Measurements from ENCODE around the gene MMS22L. TPM values are rescaled to one million over a fixed set of nuclear protein-coding genes. Genes with fewer than 3 reads are reported as not detected.

Gene MMS22L
- total RNA-seq, 1 experiment from 2014 or later, result 52.8 TPM

- no peak for TF ChIP-seq CTCF (conservative IDR thresholded peaks at IDR 0.05)
- no peak for DNase-seq
- no peaks in the 10 kb centered on the region for H3K79me1 ChIP-seq (ENCODE audit: insufficient read depth, low read depth, low read length, poor library complexity, severe bottlenecking)
Measured at GRCh38 chr6:97151601-97152000, 131.4 kb downstream of the MMS22L start.

More at GRCh38 chr6:97151601-97152000, 131.4 kb downstream of the MMS22L start:
- Histone ChIP-seq H3K27me3 (ENCODE audit: insufficient read depth, low read length) (no peaks in the 10 kb centered on the region), H2AK5ac (ENCODE audit: insufficient read length, low read length) (no peak overlapping the region), H4K91ac (ENCODE audit: insufficient read length, low read depth, low read length) (no peak overlapping the region), H4K5ac (ENCODE audit: insufficient read length, low read depth, low read length) (no peak overlapping the region), H3K56ac (ENCODE audit: insufficient read length, low read depth, low read length) (no peak overlapping the region), H4K8ac (replicated peaks; ENCODE audit: insufficient read length, low read depth, low read length) (no peak overlapping the region), H3K79me2 (ENCODE audit: insufficient read depth, low read length) (no peaks in the 10 kb centered on the region), H3K23ac (ENCODE audit: insufficient read length, low read depth, low read length) (no peak overlapping the region), H3K4ac (ENCODE audit: low read depth, low read length) (no peak overlapping the region), H3K14ac (ENCODE audit: insufficient read depth, low read length) (no peak overlapping the region), H3K18ac (ENCODE audit: insufficient read length, low read depth, low read length) (no peak overlapping the region), H2BK20ac (ENCODE audit: low read depth, low read length, poor library complexity, severe bottlenecking) (no peak overlapping the region), H2BK15ac (ENCODE audit: low read depth, low read length) (no peak overlapping the region), H2BK120ac (ENCODE audit: low read depth, low read length, poor library complexity, severe bottlenecking) (no peak overlapping the region), H3T11ph (ENCODE audit: low read length) (no peak overlapping the region), H3K27ac (ENCODE audit: insufficient read length, low read depth, low read length) (no peak overlapping the region), H2AFZ (ENCODE audit: low read length) (no peak overlapping the region), H3K9ac (ENCODE audit: extremely low read depth, insufficient read length, low read length) (no peak overlapping the region), H4K20me1 (ENCODE audit: control insufficient read depth, insufficient read depth, insufficient read length) (no peaks in the 10 kb centered on the region), H2BK12ac (ENCODE audit: insufficient read length, low read depth, low read length) (no peak overlapping the region), H2BK5ac (ENCODE audit: insufficient read length, low read length) (no peak overlapping the region), H3K23me2 (ENCODE audit: insufficient read length, low read depth, low read length, poor library complexity, severe bottlenecking) (no peaks in the 10 kb centered on the region), H3K9me3 (ENCODE audit: control insufficient read depth, low read depth, low read length) (no peaks in the 10 kb centered on the region), H3K4me1 (ENCODE audit: insufficient read depth, low read length) (no peaks in the 10 kb centered on the region), H3K4me2 (ENCODE audit: insufficient read depth, insufficient read length, low read length) (no peak overlapping the region)
- H3K4me1 Mint-ChIP-seq, result no peaks in the 10 kb centered on the region
- H3K27ac Mint-ChIP-seq, result no peak overlapping the region
- H3K27me3 Mint-ChIP-seq (ENCODE audit: low read depth), result no peaks in the 10 kb centered on the region; the same call in 1 of the 2 replicates
- H3K9me3 Mint-ChIP-seq, result peaks cover 11 to 13% of the 10 kb centered on the region in 2 experiments
- peaks cover 14 to 31% (median 22%) of the 10 kb centered on the region in 3 experiments; a peak in 6 of 7 replicates for H3K36me3 Mint-ChIP-seq (ENCODE audit: insufficient read depth in 1 of 3, low read depth in 3 of 3)
- no peak overlapping the region for H3K4me3 Mint-ChIP-seq

Measured in H9 (cell line).